Subcutaneous adipose tissue (tissue), 4 donors: ENCODE measurements around the gene ZDHHC11B. TPM values are rescaled to one million over a fixed set of nuclear protein-coding genes. Genes with fewer than 3 reads are reported as not detected.

ENCODE experiments used
- CTCF ChIP-seq: fragments of 450-650 bp; IDR thresholded peaks from one replicate; pipeline ENCODE4 v1.5.1; 2016; ENCODE audit warnings: low read depth, mild to moderate bottlenecking, control low read depth, antibody characterized with exemption, moderate library complexity
- total RNA-seq, 4 donors: library from RNA; depleted of rRNA; stranded (reverse); fragments of >200 nt; gene quantifications; one replicate each; pipeline ENCODE4 v1.1.0, GENCODE V29; 2016

ZDHHC11B gene
- total RNA-seq, 4 donors from 2014 or later = 0.19 to 2.3 (median 0.39) TPM

- TF ChIP-seq CTCF = no peak
These were observed 109.9 kb downstream of the ZDHHC11B start for GRCh38 chr5:674630-675011.

DNA sequence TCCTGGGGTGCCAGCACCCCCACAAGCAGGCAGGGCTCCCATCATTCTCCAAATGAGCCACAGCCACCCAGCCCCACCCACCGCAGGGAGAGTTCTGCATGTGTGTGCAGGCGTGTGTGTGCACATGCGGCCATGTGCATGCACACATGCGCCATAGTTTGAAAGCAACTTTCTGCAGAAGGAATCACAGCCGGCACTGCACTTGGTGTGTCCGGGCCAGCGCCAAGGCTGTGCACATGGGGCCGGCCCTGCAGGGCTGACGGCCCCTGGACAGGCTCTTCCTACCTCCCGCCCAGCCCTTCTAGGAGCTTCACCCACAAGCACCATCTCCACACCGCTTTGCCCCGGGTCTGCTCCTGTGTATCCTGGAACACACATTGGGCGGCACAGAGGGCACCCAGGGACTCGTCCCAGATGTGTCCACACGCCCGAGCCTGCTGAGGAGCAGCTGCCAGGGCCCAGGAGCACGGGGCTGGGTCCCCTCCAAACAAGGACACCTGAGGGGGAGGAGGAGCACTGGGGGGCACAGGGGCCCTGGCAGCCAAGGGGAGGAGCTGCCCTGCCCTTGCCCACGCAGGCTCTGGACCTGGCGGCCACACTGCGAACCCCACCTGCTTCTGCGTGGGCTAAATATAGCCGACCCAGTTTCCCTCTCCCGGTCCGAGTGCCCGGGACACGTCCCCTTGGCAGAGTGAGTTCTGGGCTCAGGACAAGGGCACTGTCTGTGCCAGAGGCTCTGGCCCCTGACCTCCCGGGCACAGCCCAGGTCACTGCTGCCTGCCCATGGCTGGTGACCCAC is 110.5 kb downstream of the ZDHHC11B start:
- TF ChIP-seq CTCF = no peak

- no peak for TF ChIP-seq CTCF
These were observed 111.2 kb downstream of the ZDHHC11B start for GRCh38 chr5:673161-673830.

- no peak for TF ChIP-seq CTCF
These were observed 112.0 kb downstream of the ZDHHC11B start for GRCh38 chr5:672329-673160.

DNA sequence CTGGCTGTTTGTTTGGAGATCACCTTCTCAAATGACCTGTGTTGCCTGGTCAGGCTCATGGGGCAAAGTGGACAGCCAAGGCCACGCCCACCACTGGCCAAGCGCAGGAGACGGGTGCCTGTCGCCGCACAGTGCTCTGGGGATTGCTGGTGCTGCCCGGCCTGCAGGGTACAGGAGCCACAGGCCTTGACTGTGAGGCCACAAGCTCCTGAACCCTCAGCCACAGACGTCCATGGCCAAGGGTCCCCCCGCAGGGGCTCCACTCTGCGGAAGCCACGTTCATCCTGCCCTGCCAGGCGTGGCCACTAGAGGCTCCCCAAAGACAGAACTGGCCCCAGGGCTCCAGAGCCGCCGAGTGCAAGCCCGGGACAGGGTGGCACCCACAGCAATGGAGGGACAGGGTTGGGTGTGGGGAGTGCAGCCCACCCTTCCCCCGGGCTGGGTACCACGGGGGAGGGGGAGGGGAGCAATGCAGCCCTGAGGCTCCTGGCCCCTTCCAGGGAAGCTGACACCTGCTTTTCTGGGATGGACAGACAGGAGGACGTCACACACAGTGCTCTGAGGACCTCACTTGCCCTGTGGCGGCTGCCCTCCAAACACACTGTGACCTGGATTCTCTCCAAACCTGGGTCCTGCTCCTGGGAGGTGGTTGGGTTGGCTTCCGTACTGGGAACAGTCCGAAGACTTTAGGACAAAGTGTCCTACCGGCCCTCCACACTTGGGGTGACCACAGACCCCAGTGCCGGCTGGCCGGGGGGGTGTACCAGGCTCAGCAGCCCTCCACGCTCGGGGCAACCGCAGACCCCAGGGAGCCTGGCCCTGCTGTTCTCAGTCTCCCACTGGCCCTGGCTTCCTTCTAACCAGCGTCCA is 112.8 kb downstream of the ZDHHC11B start:
- TF ChIP-seq CTCF = no peak

DNA sequence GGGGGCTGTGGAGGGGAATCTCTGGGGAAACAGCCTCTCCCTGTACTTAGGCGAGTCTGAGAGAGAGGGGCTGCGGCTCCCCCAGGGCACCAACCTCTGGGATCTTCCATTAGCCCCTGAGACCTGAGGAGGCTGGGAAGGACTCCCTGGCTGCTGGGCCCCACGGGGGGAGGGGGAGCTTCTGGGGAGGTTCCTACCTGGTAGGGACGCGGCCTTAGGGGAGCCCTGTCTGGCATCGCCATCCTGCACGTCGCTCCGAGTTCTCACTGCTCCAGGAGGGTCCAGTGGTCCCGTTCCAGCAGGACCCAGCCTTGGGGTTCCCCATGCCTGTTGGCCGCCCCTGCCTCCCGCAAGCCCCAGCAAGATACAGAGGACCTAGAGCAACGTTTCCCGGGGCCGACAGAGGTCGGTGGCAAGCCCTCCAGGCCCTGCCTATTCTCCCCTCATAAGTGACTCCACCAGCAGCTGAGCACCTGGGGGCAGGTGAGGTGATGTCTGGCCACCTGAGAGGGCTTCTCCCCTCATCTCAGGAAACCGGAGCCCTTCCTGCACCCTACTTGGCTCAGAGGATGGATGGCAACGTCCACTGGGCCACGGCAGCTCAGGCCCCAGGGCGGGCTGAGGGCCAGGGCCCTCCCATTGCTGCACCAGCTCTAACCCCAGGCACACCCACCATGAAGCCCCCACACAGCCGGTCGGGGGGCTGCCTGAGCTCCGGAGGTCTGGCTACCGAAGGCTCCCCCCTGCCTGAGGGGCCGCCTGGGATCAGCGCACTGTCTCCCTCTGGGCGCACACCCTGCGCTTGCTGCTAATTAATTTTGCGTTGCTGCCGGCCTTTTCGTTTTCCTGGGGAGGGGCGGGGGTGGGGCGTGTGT is 113.9 kb downstream of the ZDHHC11B start:
- TF ChIP-seq CTCF = no peak
